ENCODE results near the gene VIPR1. TPM values are rescaled to one million over a fixed set of nuclear protein-coding genes. Genes with fewer than 3 reads are reported as not detected.

Gene VIPR1, protein sequence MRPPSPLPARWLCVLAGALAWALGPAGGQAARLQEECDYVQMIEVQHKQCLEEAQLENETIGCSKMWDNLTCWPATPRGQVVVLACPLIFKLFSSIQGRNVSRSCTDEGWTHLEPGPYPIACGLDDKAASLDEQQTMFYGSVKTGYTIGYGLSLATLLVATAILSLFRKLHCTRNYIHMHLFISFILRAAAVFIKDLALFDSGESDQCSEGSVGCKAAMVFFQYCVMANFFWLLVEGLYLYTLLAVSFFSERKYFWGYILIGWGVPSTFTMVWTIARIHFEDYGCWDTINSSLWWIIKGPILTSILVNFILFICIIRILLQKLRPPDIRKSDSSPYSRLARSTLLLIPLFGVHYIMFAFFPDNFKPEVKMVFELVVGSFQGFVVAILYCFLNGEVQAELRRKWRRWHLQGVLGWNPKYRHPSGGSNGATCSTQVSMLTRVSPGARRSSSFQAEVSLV
- 18.7 TPM for total RNA-seq

GRCh38 chr3:42502429-42503250 is at the start of gene VIPR1:
TSS of gene VIPR1 (plus strand) at chr3:42502643. CDS start at chr3:42502736, 93 bp downstream.
- peak; percentile 71 for DNase-seq

DNA sequence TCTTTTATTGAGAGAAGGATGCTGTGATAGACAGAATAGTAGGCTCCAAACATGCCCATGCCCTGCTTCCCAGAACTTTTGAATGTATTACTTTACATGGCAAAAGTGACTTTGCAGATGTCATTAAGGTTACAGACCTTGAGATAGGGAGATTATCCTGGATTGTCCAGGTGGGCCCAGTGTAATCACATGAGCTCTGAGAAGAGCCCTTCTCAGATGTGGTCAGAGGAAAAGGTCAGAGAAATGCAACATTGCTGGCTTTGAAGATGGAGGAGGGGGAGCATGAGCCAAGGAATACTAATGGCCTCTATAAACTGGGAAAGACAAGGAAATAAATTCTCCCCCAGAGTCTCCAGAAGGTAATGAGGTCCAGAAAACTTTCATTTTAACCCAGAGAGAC is 46.2 kb upstream of the VIPR1 start:
- DNase-seq, result no peak

DNA sequence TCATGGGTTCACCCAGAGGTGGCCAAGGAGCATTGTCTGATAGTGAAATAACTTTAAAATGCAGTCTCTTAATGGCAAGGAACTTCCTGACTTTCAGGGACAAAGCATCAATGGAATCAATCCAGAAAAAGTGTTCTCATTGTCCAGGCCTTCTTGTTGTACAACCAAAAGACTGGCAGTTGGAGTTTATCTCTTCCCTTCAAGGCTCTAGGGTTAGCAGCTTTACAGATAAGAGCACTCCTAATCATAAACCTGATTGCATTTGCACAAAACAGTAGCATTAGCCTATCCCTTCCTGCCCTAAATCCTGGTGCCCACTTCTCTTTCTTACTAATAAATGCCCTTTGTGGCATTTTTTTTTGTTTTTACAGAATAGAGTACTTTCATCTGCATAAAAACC is 43.3 kb upstream of the VIPR1 start:
- no peak for DNase-seq

DNA sequence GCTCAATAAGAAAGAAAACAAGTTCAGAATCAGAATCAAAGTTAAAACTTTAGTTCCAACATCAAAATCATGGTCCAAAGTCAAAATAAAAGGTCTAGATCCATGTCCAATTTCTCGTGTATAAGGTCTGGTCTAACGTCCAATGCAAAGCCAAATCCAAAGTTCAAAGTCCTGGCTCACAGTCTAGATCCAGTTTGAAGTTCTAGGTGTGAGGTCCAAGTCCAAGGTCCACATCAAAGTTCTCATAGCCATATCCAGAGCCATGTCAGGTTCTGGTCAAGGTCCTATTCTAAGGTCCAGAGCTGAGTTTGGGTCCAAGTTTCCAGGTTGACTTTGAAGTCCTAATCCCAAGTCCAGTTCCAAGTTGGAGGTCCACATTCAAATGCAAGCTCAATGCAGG is 40.7 kb upstream of the VIPR1 start:
- no peak for DNase-seq

- no peak for DNase-seq
These were observed 39.4 kb upstream of the VIPR1 start for GRCh38 chr3:42463093-42463492.

- DNase-seq, result no peak
These were observed 34.3 kb upstream of the VIPR1 start for GRCh38 chr3:42468111-42468510.

GRCh38 chr3:42472555-42472954 is 29.9 kb upstream of the VIPR1 start:
- no peak for DNase-seq

DNA sequence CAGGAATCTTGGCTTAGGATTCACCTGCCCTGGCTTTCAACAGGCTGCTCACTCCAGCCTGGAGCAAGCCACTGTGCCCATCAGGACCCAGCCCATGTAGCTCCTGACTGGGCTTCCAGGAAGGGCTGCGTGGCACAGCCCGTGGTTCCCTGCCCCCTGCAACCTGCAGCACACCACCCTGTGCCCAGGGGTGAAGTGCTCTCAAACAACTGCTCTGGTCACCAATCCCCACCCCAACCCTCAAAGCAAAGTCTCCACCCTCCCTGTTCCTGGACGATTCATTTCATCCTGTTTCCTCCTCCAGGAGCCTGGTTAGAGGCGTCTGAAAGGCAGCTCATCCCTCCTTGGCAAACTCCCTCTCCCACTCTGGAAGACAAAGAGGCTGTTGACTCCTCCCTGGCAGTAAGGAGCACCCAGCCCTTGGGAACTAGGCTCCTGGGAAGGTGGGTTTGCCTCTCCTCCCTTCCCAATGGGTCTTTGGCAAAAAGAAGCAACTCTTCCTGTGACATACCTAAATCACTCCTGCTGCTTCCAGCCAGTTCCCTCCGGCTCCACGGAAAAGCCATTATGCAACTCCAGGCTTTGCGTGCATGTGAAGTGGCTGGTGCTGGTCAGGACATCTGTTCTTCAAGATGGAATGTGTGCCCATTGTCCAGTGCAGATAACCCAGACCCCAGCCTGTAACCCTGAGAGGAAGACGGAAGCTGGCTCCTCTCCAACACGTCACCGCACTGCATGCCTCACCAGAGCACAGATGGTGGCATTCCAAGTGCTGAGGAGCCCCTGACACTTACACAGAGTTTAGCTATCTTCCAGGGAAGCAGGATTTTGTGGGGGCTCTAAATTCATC is 29.1 kb upstream of the VIPR1 start:
- DNase-seq, result peak; percentile 42

GRCh38 chr3:42476225-42477125 is 26.0 kb upstream of the VIPR1 start:
- DNase-seq, result peak; percentile 50

- no peak for DNase-seq
These were observed 24.7 kb upstream of the VIPR1 start for GRCh38 chr3:42477696-42478095.

DNA sequence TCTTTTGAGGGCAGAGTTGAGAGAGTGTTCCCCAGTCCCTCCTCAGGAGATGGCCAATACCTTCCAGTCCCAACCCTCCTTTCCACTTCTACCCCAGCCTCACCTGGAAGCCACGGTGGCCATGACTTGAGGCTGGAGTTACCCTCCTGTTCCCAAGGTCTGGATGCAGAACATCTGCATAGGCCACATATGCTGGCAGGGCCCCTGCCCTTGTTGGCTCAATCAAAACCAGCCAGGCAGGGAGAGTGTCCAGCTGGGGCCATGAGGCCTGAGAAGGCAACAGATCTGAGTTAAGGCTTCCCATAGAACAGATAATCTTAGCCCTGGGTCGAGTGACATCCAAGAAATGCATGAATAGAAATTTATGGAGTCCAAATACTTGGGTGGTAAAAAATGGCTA is 23.6 kb upstream of the VIPR1 start:
- DNase-seq, result no peak

DNA sequence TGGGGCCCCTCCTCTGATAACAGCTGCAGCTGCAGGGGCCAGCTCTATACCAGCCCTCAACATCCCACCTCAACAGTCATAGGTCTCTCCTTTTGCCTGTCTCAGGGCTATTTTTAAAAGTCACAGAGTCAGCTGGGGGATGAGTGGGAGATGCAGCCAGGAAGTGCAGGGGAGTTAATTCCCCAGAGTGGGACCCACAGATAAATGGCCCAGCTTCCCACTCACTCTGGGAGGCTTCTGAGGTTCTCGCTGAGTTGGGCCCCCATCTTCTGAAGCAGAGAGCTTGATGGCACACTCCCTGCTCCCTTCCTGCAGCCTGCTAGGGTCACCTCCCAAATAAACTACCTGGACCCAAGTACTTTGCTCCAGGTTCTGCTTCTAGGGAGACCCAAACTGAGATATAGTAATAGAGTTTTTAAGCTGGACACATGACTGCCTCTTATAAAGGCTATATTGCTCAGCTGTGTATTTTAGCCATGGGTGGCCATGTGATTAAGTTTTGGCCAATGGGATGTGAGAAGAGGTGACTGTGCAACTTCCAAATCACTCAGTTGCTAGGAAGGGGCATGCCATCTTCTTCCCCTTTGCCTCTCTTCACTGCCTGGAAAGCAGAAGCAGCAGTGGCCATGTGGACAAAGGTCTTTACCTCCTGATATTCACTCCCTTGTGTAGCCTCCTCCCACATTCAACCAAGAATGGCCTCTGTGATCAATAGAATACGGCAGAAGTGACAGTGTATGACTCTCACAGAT is 15.5 kb upstream of the VIPR1 start:
- no peak for DNase-seq

GRCh38 chr3:42488687-42489086 is 13.8 kb upstream of the VIPR1 start:
- DNase-seq, result no peak

- no peak for DNase-seq
These were observed 13.1 kb upstream of the VIPR1 start for GRCh38 chr3:42489116-42489936.

- no peak for DNase-seq
These were observed 12.6 kb upstream of the VIPR1 start for GRCh38 chr3:42489937-42490227.

GRCh38 chr3:42490243-42490642 is 12.2 kb upstream of the VIPR1 start:
- no peak for DNase-seq

GRCh38 chr3:42491881-42492507 is 10.4 kb upstream of the VIPR1 start:
- no peak for DNase-seq

DNA sequence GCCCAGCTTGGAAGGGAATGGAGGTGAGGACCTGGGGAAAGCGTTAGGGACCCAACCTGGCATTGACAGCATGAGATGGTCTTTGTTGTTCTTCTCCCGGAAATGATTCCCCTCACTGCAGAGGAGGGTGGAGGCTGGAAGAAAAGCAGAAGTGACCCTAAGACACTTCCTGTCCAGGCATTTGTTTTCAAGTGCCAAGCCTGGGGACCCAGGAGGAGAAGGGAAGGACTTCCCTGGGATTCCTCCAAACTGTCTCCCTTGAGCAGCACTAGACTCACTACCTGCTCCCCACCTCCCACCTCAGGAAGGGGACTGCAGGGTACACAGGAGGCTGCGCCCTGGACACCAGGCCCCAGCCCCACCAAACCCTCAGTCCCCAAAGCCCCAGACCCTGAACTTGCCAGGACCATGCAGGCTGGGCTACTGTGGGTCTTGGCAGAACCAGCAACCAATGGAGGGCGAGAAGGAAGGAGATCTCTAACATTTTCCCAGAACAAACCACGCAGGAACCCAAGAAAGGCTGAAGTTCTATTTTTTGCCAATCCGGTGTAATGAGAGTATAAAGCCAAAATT is 9.8 kb upstream of the VIPR1 start:
- no peak for DNase-seq
